Adrenal gland (tissue), 5 donors: ENCODE data around the gene RALGAPB.

Experiments
- POLR2A ChIP-seq, 2 donors: fragments of 450-650 bp; IDR thresholded peaks; one replicate each; pipeline ENCODE4 v1.6.1; 2017; ENCODE audit warnings: antibody characterized with exemption in 2 of 2, mild to moderate bottlenecking in 2 of 2, moderate library complexity in 1 of 2
- TF ChIP-seq, protein P1 (sequence below), 6 experiments: fragments of 450-650 bp in 4 of 6; fragments of 200-600 bp in 2 of 6; sonication (generic) in 1 of 6; IDR thresholded peaks; 1 replicate in 5 of 6; 2 replicates in 1 of 6; pipeline versions ENCODE4 v1.5.1 to v1.8.0; 2016 to 2021; ENCODE audit warnings: antibody characterized with exemption in 6 of 6, mild to moderate bottlenecking in 2 of 6, moderate library complexity in 1 of 6
- donor health status: DM: no; HTN: no; CAD: no.

DNA sequence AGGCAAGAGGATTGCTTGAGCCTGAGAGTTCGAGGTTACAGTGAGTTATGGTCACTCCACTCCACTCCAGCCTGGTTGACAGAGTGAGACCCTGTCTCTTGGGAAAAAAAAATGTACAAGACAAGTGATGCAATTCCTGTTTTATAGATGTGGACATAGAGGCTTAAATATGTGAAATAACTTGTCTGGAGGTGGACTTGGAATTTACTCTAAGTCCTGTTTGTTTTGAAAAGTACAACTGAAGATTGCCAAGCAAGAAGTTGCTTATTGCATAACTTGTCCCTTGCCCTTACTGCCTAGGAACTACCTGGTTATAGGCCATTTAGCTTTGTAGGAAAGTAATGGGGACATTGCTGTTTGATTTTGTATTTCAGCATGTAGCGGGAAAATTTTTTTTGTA lies 82.3 kb downstream of the RALGAPB start:
- TF ChIP-seq, protein P1, sequence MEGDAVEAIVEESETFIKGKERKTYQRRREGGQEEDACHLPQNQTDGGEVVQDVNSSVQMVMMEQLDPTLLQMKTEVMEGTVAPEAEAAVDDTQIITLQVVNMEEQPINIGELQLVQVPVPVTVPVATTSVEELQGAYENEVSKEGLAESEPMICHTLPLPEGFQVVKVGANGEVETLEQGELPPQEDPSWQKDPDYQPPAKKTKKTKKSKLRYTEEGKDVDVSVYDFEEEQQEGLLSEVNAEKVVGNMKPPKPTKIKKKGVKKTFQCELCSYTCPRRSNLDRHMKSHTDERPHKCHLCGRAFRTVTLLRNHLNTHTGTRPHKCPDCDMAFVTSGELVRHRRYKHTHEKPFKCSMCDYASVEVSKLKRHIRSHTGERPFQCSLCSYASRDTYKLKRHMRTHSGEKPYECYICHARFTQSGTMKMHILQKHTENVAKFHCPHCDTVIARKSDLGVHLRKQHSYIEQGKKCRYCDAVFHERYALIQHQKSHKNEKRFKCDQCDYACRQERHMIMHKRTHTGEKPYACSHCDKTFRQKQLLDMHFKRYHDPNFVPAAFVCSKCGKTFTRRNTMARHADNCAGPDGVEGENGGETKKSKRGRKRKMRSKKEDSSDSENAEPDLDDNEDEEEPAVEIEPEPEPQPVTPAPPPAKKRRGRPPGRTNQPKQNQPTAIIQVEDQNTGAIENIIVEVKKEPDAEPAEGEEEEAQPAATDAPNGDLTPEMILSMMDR (IDR thresholded peaks at IDR 0.05): no peak
- TF ChIP-seq POLR2A (IDR thresholded peaks at IDR 0.05): no peak
